Trophoblast cell (in vitro differentiated cells and primary cell): ENCODE data around the gene FRAS1.

ENCODE experiments used
- DNase-seq, 2 donors: peaks; one replicate each; pipeline ENCODE4 v3.0.0-alpha.2; 2016
- H2AFZ ChIP-seq: 2 replicates; pipeline ENCODE4 v1.6.1; 2013; ENCODE audit warnings: low read length, moderate library complexity, mild to moderate bottlenecking; ENCODE audit not compliant: insufficient read depth, poor library complexity
- H2AK5ac ChIP-seq: 2 replicates; pipeline ENCODE4 v1.6.1; 2013; ENCODE audit warnings: mild to moderate bottlenecking, low read length
- H2BK120ac ChIP-seq: 2 replicates; pipeline ENCODE4 v1.6.1; 2013; ENCODE audit warnings: low read length, mild to moderate bottlenecking, moderate library complexity; ENCODE audit not compliant: insufficient read depth, poor library complexity
- H2BK12ac ChIP-seq: 2 replicates; pipeline ENCODE4 v1.6.1; 2013; ENCODE audit warnings: mild to moderate bottlenecking, low read length, moderate library complexity
- H2BK5ac ChIP-seq: 2 replicates; pipeline ENCODE4 v1.6.1; 2013; ENCODE audit warnings: low read length, low read depth, moderate library complexity, mild to moderate bottlenecking; ENCODE audit not compliant: poor library complexity
- H3K14ac ChIP-seq: 2 replicates; pipeline ENCODE4 v1.6.1; 2013; ENCODE audit warnings: mild to moderate bottlenecking, low read length
- H3K18ac ChIP-seq: 2 replicates; pipeline ENCODE4 v1.6.1; 2013; ENCODE audit warnings: mild to moderate bottlenecking, low read length
- H3K23ac ChIP-seq: 2 replicates; pipeline ENCODE4 v1.6.1; 2013; ENCODE audit warnings: low read length
- H3K27ac ChIP-seq: 2 replicates; pipeline ENCODE4 v1.5.1; 2013; ENCODE audit warnings: low read depth, mild to moderate bottlenecking, inconsistent platforms, low read length, moderate library complexity
- H3K27me3 ChIP-seq: 2 replicates; pipeline ENCODE4 v1.6.1; 2013; ENCODE audit warnings: inconsistent platforms, mild to moderate bottlenecking, low read length, moderate library complexity; ENCODE audit not compliant: insufficient read depth
- H3K36me3 ChIP-seq, 2 experiments: 1 replicate in 1 of 2; 2 replicates in 1 of 2; pipeline ENCODE4 v1.6.1; 2013; ENCODE audit warnings: low read length in 2 of 2, mild to moderate bottlenecking in 2 of 2, moderate library complexity in 1 of 2; ENCODE audit not compliant: insufficient read depth in 2 of 2, control insufficient read depth in 1 of 2
- H3K4ac ChIP-seq: 2 replicates; pipeline ENCODE4 v1.6.1; 2013; ENCODE audit warnings: low read depth, mild to moderate bottlenecking, low read length, moderate library complexity
- H3K4me1 ChIP-seq, 2 experiments: 1 replicate in 1 of 2; 2 replicates in 1 of 2; pipeline ENCODE4 v1.6.1; 2013; ENCODE audit warnings: low read length in 2 of 2, mild to moderate bottlenecking in 2 of 2, moderate library complexity in 1 of 2; ENCODE audit not compliant: insufficient read depth in 2 of 2, control insufficient read depth in 1 of 2
- H3K4me2 ChIP-seq: 2 replicates; pipeline ENCODE4 v1.6.1; 2013; ENCODE audit warnings: inconsistent platforms, mild to moderate bottlenecking, low read length, moderate library complexity
- H3K4me3 ChIP-seq: 2 replicates; pipeline ENCODE4 v1.5.1; 2013; ENCODE audit warnings: mild to moderate bottlenecking, low read depth, low read length, inconsistent platforms
- H3K79me1 ChIP-seq: one replicate; pipeline ENCODE4 v1.6.1; 2013; ENCODE audit warnings: low read length
- H3K79me2 ChIP-seq: 2 replicates; pipeline ENCODE4 v1.6.1; 2013; ENCODE audit warnings: low read length, mild to moderate bottlenecking; ENCODE audit not compliant: control insufficient read depth, insufficient read depth, poor library complexity
- H3K9ac ChIP-seq: 2 replicates; pipeline ENCODE4 v1.6.1; 2013; ENCODE audit warnings: mild to moderate bottlenecking, low read length
- H3K9me3 ChIP-seq: 2 replicates; pipeline ENCODE4 v1.6.1; 2013; ENCODE audit warnings: low read depth, mild to moderate bottlenecking, control low read depth, inconsistent platforms, low read length; ENCODE audit not compliant: insufficient read depth
- H4K12ac ChIP-seq: 2 replicates; pipeline ENCODE4 v1.6.1; 2013; ENCODE audit warnings: low read depth, mild to moderate bottlenecking, low read length, moderate library complexity
- H4K8ac ChIP-seq: 2 replicates; pipeline ENCODE4 v1.6.1; 2013; ENCODE audit warnings: low read depth, mild to moderate bottlenecking, low read length, moderate library complexity
- H4K91ac ChIP-seq: one replicate; pipeline ENCODE4 v1.6.1; 2013; ENCODE audit warnings: low read depth, mild to moderate bottlenecking, low read length, moderate library complexity
- WGBS: extraction: QIAGEN DNeasy Blood & Tissue Kit; methylation state at CpG from one replicate; pipeline ENCODE4 v1.1.7; 2013; ENCODE audit warnings: missing lambda C conversion rate; ENCODE audit not compliant: insufficient read length, insufficient coverage; ENCODE audit errors: extremely low coverage; 5-methylcytosine and 5-hydroxymethylcytosine counted together

Gene FRAS1

DNA sequence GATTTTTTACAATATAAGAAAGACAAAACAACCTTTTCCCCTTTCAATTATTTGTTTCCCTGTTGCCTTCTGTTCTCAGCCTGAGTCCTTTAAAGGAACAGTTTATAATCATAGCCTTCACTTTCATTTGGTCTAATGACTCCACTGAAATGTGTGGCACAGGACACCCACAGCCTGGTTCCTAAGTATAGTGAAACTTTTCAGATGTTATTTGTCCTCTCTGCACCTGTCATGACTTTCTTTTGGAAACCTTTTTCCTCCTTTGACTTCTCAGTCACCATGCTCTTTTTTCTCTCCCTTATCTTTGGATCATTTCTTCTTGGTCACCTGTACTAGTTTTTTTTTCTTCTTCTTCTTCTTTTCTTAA lies 256.6 kb downstream of the FRAS1 start:
- no peak for DNase-seq
- Histone ChIP-seq H3K79me2 (no peaks in the 10 kb centered on the region), H3K9me3 (peaks cover 3% of the 10 kb centered on the region), H4K91ac (no peak overlapping the region), H3K18ac (no peak overlapping the region), H3K27me3 (no peaks in the 10 kb centered on the region), H3K27ac (no peak overlapping the region), H2BK120ac (no peak overlapping the region), H2BK5ac (no peak overlapping the region), H2AK5ac (no peak overlapping the region), H3K9ac (no peak overlapping the region), H2AFZ (no peak overlapping the region), H4K8ac (no peak overlapping the region), H3K4ac (no peak overlapping the region), H2BK12ac (no peak overlapping the region), H3K36me3 (peaks cover 14 to 37% of the 10 kb centered on the region in 2 experiments), H4K12ac (no peak overlapping the region), H3K79me1 (no peaks in the 10 kb centered on the region), H3K4me3 (no peak overlapping the region), H3K23ac (no peak overlapping the region), H3K4me2 (no peak overlapping the region), H3K14ac (no peak overlapping the region), H3K4me1 (no peaks in the 10 kb centered on the region)

DNA sequence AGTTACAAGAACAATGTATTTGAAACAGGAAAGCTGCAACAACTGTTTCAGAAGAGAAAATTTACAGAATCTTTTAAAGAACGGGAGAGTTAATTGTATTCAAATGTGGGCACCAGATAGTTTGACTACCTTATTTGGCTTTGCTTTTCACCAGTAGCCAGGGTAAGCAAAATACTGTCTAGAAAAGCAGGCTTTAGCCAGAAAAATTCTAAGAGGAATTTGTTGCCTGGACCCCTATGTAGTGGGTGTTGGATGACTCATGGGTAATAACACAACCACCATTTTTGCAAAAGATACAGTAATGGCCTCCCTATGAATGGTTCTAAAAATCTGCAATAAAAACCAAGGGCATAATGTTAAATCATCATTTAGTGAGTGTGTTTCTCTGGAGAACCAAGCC lies 261.0 kb downstream of the FRAS1 start:
- WGBS: no CpG with 5 or more reads among the region's 1 CpG
- H3K18ac ChIP-seq: no peak overlapping the region
- no peak overlapping the region for H2BK5ac ChIP-seq

DNA sequence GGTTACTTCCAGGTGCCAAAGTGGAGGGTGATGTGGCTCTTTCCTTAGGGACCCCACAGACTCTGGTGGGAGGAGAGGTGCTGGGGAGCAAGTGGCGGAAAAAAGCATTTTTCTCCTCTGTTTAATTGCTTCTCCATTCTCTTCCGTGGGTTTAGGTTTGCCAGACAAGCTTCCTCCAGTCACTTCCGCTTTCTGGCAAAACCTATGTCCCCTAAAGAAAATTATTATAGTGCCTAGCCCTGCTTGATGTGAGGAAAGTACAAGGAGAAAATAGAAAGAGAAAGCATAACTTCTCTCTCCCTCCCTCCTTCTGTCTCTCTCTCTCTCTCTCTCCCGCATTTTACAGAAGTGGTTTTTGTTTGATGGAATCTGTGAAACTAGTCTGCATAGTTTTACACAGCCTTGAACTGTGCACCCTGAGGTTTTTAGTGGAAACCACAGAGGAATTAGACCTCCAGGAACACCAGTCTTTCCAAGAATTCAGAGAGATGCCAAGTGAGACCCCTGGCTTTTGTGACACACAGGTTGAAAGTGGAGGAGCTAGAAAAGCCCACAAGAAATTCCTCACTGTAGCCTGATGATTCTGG lies 263.3 kb downstream of the FRAS1 start:
- no peak overlapping the region for H3K27ac ChIP-seq
- H2BK5ac ChIP-seq: no peak overlapping the region
- H3K23ac ChIP-seq: no peak overlapping the region
- no peak overlapping the region for H3K4me3 ChIP-seq
- H3K9me3 ChIP-seq: peaks cover 3% of the 10 kb centered on the region
- H3K9ac ChIP-seq: no peak overlapping the region
- no peak overlapping the region for H3K18ac ChIP-seq
- H2AK5ac ChIP-seq: no peak overlapping the region
- no peak overlapping the region for H2BK120ac ChIP-seq
- H3K4me1 ChIP-seq: peaks cover 0 to 11% of the 10 kb centered on the region in 2 experiments
- no peaks in the 10 kb centered on the region for H3K79me1 ChIP-seq
- no peak overlapping the region for H4K8ac ChIP-seq
- H3K14ac ChIP-seq: no peak overlapping the region
- H3K4ac ChIP-seq: no peak overlapping the region
- peaks cover 18 to 32% of the 10 kb centered on the region in 2 experiments for H3K36me3 ChIP-seq
- no CpG with 5 or more reads among the region's 4 CpGs for WGBS
- no peak overlapping the region for H4K91ac ChIP-seq
- no peak overlapping the region for H4K12ac ChIP-seq
- no peaks in the 10 kb centered on the region for H3K27me3 ChIP-seq
- H3K4me2 ChIP-seq: peak overlapping the region; percentile 3
- DNase-seq: no peak
- H2AFZ ChIP-seq: no peak overlapping the region
- no peaks in the 10 kb centered on the region for H3K79me2 ChIP-seq
- no peak overlapping the region for H2BK12ac ChIP-seq

More for the DNA sequence above, 261.0 kb downstream of the FRAS1 start:
- H3K4ac ChIP-seq: no peak overlapping the region
- no peak overlapping the region for H3K4me3 ChIP-seq
- H2BK12ac ChIP-seq: no peak overlapping the region
- H2BK120ac ChIP-seq: no peak overlapping the region
- H3K9me3 ChIP-seq: peaks cover 3% of the 10 kb centered on the region
- H4K12ac ChIP-seq: no peak overlapping the region
- H3K23ac ChIP-seq: no peak overlapping the region
- H3K27ac ChIP-seq: no peak overlapping the region
- H2AFZ ChIP-seq: no peak overlapping the region
- H2AK5ac ChIP-seq: no peak overlapping the region
- H3K4me1 ChIP-seq: peaks cover 0 to 11% of the 10 kb centered on the region in 2 experiments
- peak; percentile 17 to 68 for DNase-seq
- H4K8ac ChIP-seq: no peak overlapping the region
- no peak overlapping the region for H3K14ac ChIP-seq
- no peaks in the 10 kb centered on the region for H3K27me3 ChIP-seq
- no peak overlapping the region for H3K4me2 ChIP-seq
- no peaks in the 10 kb centered on the region for H3K79me2 ChIP-seq
- H3K79me1 ChIP-seq: no peaks in the 10 kb centered on the region
- H3K9ac ChIP-seq: no peak overlapping the region
- peaks cover 21 to 36% of the 10 kb centered on the region in 2 experiments for H3K36me3 ChIP-seq
- no peak overlapping the region for H4K91ac ChIP-seq

DNA sequence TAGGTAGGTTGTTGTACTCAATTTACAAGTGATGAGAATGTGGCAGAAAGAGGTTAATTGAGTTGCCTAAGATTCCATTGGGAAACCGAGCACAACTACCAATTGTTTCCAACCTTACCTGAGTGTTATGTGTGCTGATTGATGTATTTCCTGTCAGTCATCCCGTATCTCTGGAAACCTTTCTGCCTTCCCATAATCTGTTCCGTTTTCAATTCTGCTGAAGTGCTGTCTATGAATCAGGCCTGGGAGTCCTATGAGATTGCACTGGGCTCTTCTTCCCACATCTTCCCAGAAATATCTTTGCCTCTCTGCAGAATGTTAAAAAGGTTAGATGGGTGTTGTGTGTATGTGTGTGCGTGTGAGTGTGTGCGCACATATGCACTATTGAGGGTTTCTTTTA lies 264.9 kb downstream of the FRAS1 start:
- H3K4me2 ChIP-seq: no peak overlapping the region
- DNase-seq: no peak
- no peak overlapping the region for H3K4me3 ChIP-seq
- no peak overlapping the region for H3K4ac ChIP-seq
- H2AFZ ChIP-seq: no peak overlapping the region
- H2BK120ac ChIP-seq: no peak overlapping the region
- H3K79me1 ChIP-seq: no peaks in the 10 kb centered on the region
- no peaks in the 10 kb centered on the region for H3K9me3 ChIP-seq
- H3K27me3 ChIP-seq: no peaks in the 10 kb centered on the region
- H3K36me3 ChIP-seq: peaks cover 12 to 23% of the 10 kb centered on the region in 2 experiments
- H3K9ac ChIP-seq: no peak overlapping the region
- H3K4me1 ChIP-seq: peaks cover 0 to 11% of the 10 kb centered on the region in 2 experiments
- H2AK5ac ChIP-seq: no peak overlapping the region
- no peak overlapping the region for H4K8ac ChIP-seq
- H3K23ac ChIP-seq: no peak overlapping the region
- H4K91ac ChIP-seq: no peak overlapping the region
- no peak overlapping the region for H3K18ac ChIP-seq
- H3K14ac ChIP-seq: no peak overlapping the region
- WGBS: 100% methylated on average over 1 of the region's 5 CpGs
- no peak overlapping the region for H3K27ac ChIP-seq
- H2BK5ac ChIP-seq: no peak overlapping the region
- H2BK12ac ChIP-seq: no peak overlapping the region
- no peaks in the 10 kb centered on the region for H3K79me2 ChIP-seq
- no peak overlapping the region for H4K12ac ChIP-seq
